Measurements from ENCODE around the gene MYF5. TPM values are rescaled to one million over a fixed set of nuclear protein-coding genes. Genes with fewer than 3 reads are reported as not detected.

The MYF5 gene
- total RNA-seq, 4 donors from 2014 or later = 1.7 to 9.3 (median 5.6) TPM

DNA sequence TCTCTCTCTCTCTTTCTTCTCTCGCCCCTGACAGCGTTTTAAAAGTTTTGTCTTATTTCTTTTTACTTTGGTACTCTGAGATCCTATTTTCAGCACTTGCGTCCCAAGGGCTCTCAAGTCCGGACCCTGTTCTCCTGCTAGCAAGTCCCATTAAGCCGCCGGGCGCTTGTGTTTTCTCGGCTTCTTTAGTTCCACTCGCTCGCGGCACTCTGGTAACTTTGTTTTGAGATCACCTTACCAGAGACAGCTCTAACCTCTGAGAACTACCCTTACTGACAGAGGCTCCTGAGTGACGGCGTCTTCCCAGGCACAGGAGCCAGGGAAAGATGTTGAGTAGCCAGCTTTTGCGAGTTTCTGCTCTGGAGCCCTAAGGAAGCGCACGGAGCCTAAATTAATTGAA is 2.7 kb upstream of the MYF5 start:
- Histone ChIP-seq H3K4me1 (peaks cover 4 to 10% of the 10 kb centered on the region in 2 donors), H3K27ac (peak overlapping the region; percentile 77 to 92 (median 86)), H3K9me3 (no peaks in the 10 kb centered on the region), H3K27me3 (peaks cover 0 to 4% (median 4%) of the 10 kb centered on the region in 3 donors), H3K4me3 (peak overlapping the region; percentile 37 to 56 (median 50)), H3K36me3 (peaks cover 0 to 8% of the 10 kb centered on the region in 2 donors)
- in situ Hi-C loops (cut with MboI; ENCODE audit: low sequenced_read_pairs in 4 of 4) = no loop called here
- DNase-seq = peak; percentile 28 to 62
- TF ChIP-seq POLR2A (IDR thresholded peaks at IDR 0.05) = peak in 1 of 2 donors; percentile 25
- TF ChIP-seq, protein P1, sequence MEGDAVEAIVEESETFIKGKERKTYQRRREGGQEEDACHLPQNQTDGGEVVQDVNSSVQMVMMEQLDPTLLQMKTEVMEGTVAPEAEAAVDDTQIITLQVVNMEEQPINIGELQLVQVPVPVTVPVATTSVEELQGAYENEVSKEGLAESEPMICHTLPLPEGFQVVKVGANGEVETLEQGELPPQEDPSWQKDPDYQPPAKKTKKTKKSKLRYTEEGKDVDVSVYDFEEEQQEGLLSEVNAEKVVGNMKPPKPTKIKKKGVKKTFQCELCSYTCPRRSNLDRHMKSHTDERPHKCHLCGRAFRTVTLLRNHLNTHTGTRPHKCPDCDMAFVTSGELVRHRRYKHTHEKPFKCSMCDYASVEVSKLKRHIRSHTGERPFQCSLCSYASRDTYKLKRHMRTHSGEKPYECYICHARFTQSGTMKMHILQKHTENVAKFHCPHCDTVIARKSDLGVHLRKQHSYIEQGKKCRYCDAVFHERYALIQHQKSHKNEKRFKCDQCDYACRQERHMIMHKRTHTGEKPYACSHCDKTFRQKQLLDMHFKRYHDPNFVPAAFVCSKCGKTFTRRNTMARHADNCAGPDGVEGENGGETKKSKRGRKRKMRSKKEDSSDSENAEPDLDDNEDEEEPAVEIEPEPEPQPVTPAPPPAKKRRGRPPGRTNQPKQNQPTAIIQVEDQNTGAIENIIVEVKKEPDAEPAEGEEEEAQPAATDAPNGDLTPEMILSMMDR (IDR thresholded peaks at IDR 0.05 in 4 of 5, conservative IDR thresholded peaks at IDR 0.05 in 1 of 5) = no peak
- intact Hi-C loops (cut with DNase I; ENCODE audit: low total_unique reads) = loop anchor here (5.0 kb wide), 1 partner anchor 48 kb away; no protein-coding TSS in a partner anchor
- ATAC-seq = peak; percentile 32 to 55

DNA sequence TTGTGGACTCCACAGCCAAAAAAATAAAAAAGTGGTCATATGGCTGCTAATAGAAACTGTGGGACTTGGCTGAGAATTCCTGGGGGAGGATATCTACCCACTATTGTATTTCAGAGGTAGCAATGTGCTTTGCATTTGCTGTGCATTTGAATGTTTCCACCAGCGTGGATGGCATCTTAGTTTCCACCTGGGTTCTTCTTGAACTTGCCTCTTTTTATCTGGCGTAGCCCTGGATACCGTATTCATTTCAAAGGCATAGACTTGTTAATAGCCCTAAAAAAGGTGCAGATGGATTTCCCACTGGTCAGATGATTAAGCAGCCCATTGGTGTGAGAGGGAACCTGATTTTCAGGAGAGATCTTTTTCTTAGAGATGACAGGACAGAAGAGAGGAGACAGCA is 1.9 kb upstream of the MYF5 start:
- intact Hi-C loops (cut with DNase I; ENCODE audit: low total_unique reads) = loop anchor here (5.0 kb wide), 1 partner anchor 47 kb away; no protein-coding TSS in a partner anchor
- in situ Hi-C loops (cut with MboI; ENCODE audit: low sequenced_read_pairs in 4 of 4) = no loop called here
- DNase-seq (no peak), ATAC-seq (no peak)
- Histone ChIP-seq H3K36me3 (no peaks in the 10 kb centered on the region), H3K27me3 (peaks cover 0 to 4% (median 4%) of the 10 kb centered on the region in 3 donors), H3K4me1 (peaks cover 4 to 10% of the 10 kb centered on the region in 2 donors), H3K27ac (peak overlapping the region; percentile 27 to 91 (median 79)), H3K4me3 (peak overlapping the region in 1 of 4 donors; percentile 51), H3K9me3 (no peaks in the 10 kb centered on the region)
- TF ChIP-seq, protein P1 (IDR thresholded peaks at IDR 0.05 in 4 of 5, conservative IDR thresholded peaks at IDR 0.05 in 1 of 5) = no peak
- TF ChIP-seq POLR2A (IDR thresholded peaks at IDR 0.05) = no peak

DNA sequence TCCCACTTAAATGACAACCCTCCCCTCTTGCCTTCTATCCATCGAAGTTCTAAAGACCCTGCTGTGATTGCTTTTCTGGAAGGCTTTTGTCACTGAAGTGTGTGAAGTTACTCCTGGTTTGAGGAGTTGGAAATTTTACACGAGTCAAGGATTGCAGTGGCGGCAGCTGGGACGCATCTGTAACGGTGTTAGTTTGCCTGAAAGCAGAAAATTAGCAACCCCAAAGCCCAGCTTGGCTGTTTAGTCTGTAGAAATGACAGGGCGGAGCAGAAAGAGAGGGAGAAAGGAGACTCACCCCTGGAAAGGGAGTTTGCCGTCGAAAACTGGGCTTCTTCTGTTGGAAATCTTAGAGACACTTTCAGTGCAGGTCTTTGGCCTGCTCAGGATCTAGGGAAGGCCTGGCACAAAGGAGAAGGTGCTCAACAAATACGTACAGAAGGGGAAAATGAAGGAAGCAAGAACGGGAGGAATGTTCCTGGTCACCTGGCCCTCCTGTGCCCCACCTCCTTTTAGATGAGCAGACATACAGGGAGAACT is 931 bp upstream of the MYF5 start:
- Histone ChIP-seq H3K4me3 (peak overlapping the region in 1 of 4 donors; percentile 23), H3K4me1 (peaks cover 4 to 10% of the 10 kb centered on the region in 2 donors), H3K27me3 (peaks cover 0 to 4% (median 4%) of the 10 kb centered on the region in 3 donors), H3K36me3 (no peaks in the 10 kb centered on the region), H3K9me3 (no peaks in the 10 kb centered on the region), H3K27ac (peak overlapping the region in 2 of 4 donors; percentile 5 to 7)
- intact Hi-C loops (cut with DNase I; ENCODE audit: low total_unique reads) (no loop called here), in situ Hi-C loops (cut with MboI; ENCODE audit: low sequenced_read_pairs in 4 of 4) (no loop called here)
- DNase-seq = no peak
- no peak for TF ChIP-seq POLR2A (IDR thresholded peaks at IDR 0.05)
- TF ChIP-seq, protein P1 (IDR thresholded peaks at IDR 0.05 in 4 of 5, conservative IDR thresholded peaks at IDR 0.05 in 1 of 5) = no peak
- ATAC-seq = no peak

DNA sequence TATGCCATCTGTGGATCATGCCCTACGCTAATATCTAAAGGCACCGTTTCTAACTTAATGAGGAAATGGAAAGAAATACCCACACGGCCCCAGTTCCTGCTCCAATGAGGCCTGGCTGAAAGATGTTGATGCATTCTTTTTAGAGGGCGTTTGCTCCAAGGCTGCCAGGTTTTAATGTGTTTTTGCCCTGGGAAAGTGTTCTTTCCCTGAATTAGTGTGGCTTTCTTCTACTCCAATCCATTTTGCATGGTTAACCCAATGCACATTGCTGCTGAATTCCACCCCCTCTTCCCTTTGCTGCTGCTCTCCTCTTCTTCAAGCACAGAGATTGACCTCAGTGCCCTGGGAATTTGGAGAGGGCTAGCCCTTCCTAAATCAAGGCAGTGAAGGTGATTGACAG is 1.1 kb downstream of the MYF5 start:
- H3K27ac ChIP-seq = no peak overlapping the region
- H3K4me1 ChIP-seq = peaks cover 0 to 4% of the 10 kb centered on the region in 2 donors
- intact Hi-C loops (cut with DNase I; ENCODE audit: low total_unique reads) = no loop called here
- peaks cover 0 to 9% (median 4%) of the 10 kb centered on the region in 3 donors for H3K27me3 ChIP-seq
- no peak for ATAC-seq
- TF ChIP-seq, protein P1 (IDR thresholded peaks at IDR 0.05 in 4 of 5, conservative IDR thresholded peaks at IDR 0.05 in 1 of 5) = no peak
- no peak for TF ChIP-seq POLR2A (IDR thresholded peaks at IDR 0.05)
- H3K9me3 ChIP-seq = no peaks in the 10 kb centered on the region
- no peak overlapping the region for H3K4me3 ChIP-seq
- DNase-seq = no peak
- no peaks in the 10 kb centered on the region for H3K36me3 ChIP-seq
- in situ Hi-C loops (cut with MboI; ENCODE audit: low sequenced_read_pairs in 4 of 4) = no loop called here
